H9 (cell line): ENCODE results near the gene SAMD14. TPM values are rescaled to one million over a fixed set of nuclear protein-coding genes. Genes with fewer than 3 reads are reported as not detected.

Experiments
- DNase-seq: peaks from one replicate; pipeline ENCODE4 v3.0.0-alpha.2; 2017
- H2AFZ ChIP-seq: one replicate; pipeline ENCODE4 v1.6.1; 2013; ENCODE audit warnings: mild to moderate bottlenecking, low read length, control low read depth, moderate library complexity
- H2AK5ac ChIP-seq: 2 replicates; pipeline ENCODE4 v1.6.1; 2013; ENCODE audit warnings: low read length, control low read depth, mixed read lengths; ENCODE audit not compliant: insufficient read length
- H2BK120ac ChIP-seq: one replicate; pipeline ENCODE4 v1.6.1; 2013; ENCODE audit warnings: low read depth, mild to moderate bottlenecking, low read length, control low read depth, inconsistent platforms; ENCODE audit not compliant: poor library complexity, severe bottlenecking
- H2BK12ac ChIP-seq: 2 replicates; pipeline ENCODE4 v1.6.1; 2013; ENCODE audit warnings: low read length, control low read depth, mixed read lengths, low read depth; ENCODE audit not compliant: insufficient read length
- H2BK15ac ChIP-seq: 2 replicates; pipeline ENCODE4 v1.6.1; 2013; ENCODE audit warnings: low read depth, low read length, control low read depth
- H2BK20ac ChIP-seq: one replicate; pipeline ENCODE4 v1.6.1; 2013; ENCODE audit warnings: low read depth, mild to moderate bottlenecking, low read length, control low read depth, inconsistent platforms; ENCODE audit not compliant: poor library complexity, severe bottlenecking
- H2BK5ac ChIP-seq: 2 replicates; pipeline ENCODE4 v1.6.1; 2013; ENCODE audit warnings: low read length, control low read depth, mixed read lengths; ENCODE audit not compliant: insufficient read length
- H3K14ac ChIP-seq: 2 replicates; pipeline ENCODE4 v1.6.1; 2013; ENCODE audit warnings: low read length, control low read depth; ENCODE audit not compliant: insufficient read depth
- H3K18ac ChIP-seq: 2 replicates; pipeline ENCODE4 v1.6.1; 2013; ENCODE audit warnings: low read depth, mild to moderate bottlenecking, mixed read lengths, low read length, control low read depth; ENCODE audit not compliant: insufficient read length
- H3K23ac ChIP-seq: 2 replicates; pipeline ENCODE4 v1.6.1; 2013; ENCODE audit warnings: low read length, control low read depth, mixed read lengths, low read depth; ENCODE audit not compliant: insufficient read length
- H3K23me2 ChIP-seq: 2 replicates; pipeline ENCODE4 v1.6.1; 2013; ENCODE audit warnings: low read depth, mild to moderate bottlenecking, mixed read lengths, low read length, control low read depth; ENCODE audit not compliant: insufficient read length, poor library complexity, severe bottlenecking
- H3K27ac ChIP-seq: 2 replicates; pipeline ENCODE4 v1.5.1; 2013; ENCODE audit warnings: low read length, control low read depth, mixed read lengths, low read depth; ENCODE audit not compliant: insufficient read length
- H3K27me3 ChIP-seq: 2 replicates; pipeline ENCODE4 v1.6.1; 2013; ENCODE audit warnings: low read length, control low read depth, inconsistent platforms; ENCODE audit not compliant: insufficient read depth
- H3K4ac ChIP-seq: 2 replicates; pipeline ENCODE4 v1.6.1; 2013; ENCODE audit warnings: low read depth, mild to moderate bottlenecking, control low read depth, inconsistent platforms, low read length, moderate library complexity
- H3K4me1 ChIP-seq: 2 replicates; pipeline ENCODE4 v1.6.1; 2013; ENCODE audit warnings: low read length, control low read depth, inconsistent platforms; ENCODE audit not compliant: insufficient read depth
- H3K4me2 ChIP-seq: 2 replicates; pipeline ENCODE4 v1.6.1; 2013; ENCODE audit warnings: low read length, control low read depth, mixed read lengths; ENCODE audit not compliant: insufficient read length, insufficient read depth
- H3K56ac ChIP-seq: 2 replicates; pipeline ENCODE4 v1.6.1; 2013; ENCODE audit warnings: low read depth, mild to moderate bottlenecking, mixed read lengths, low read length, control low read depth; ENCODE audit not compliant: insufficient read length
- H3K79me1 ChIP-seq: 2 replicates; pipeline ENCODE4 v1.6.1; 2013; ENCODE audit warnings: low read depth, mild to moderate bottlenecking, moderate library complexity, low read length, control low read depth, inconsistent platforms; ENCODE audit not compliant: insufficient read depth, poor library complexity, severe bottlenecking
- H3K79me2 ChIP-seq: 2 replicates; pipeline ENCODE4 v1.6.1; 2013; ENCODE audit warnings: low read length, control low read depth, inconsistent platforms; ENCODE audit not compliant: insufficient read depth
- H3K9ac ChIP-seq: 2 replicates; pipeline ENCODE4 v1.6.1; 2013; ENCODE audit warnings: low read length, control low read depth, mixed read lengths; ENCODE audit not compliant: insufficient read length; ENCODE audit errors: extremely low read depth
- H3K9me3 ChIP-seq: one replicate; pipeline ENCODE4 v1.6.1; 2013; ENCODE audit warnings: low read depth, low read length, inconsistent platforms; ENCODE audit not compliant: control insufficient read depth
- H3T11ph ChIP-seq: one replicate; pipeline ENCODE4 v1.6.1; 2013; ENCODE audit warnings: mild to moderate bottlenecking, low read length, control low read depth, inconsistent platforms
- H4K20me1 ChIP-seq: one replicate; pipeline ENCODE4 v1.6.1; 2013; ENCODE audit not compliant: control insufficient read depth, insufficient read length, insufficient read depth
- H4K5ac ChIP-seq: 2 replicates; pipeline ENCODE4 v1.6.1; 2013; ENCODE audit warnings: low read depth, mild to moderate bottlenecking, mixed read lengths, low read length, control low read depth; ENCODE audit not compliant: insufficient read length
- H4K8ac ChIP-seq: replicated peaks from 2 replicates; pipeline ENCODE4 v1.6.1; 2013; ENCODE audit warnings: low read length, control low read depth, mixed read lengths, low read depth; ENCODE audit not compliant: insufficient read length
- H4K91ac ChIP-seq: 2 replicates; pipeline ENCODE4 v1.6.1; 2013; ENCODE audit warnings: low read depth, mild to moderate bottlenecking, moderate library complexity, mixed read lengths, low read length, control low read depth; ENCODE audit not compliant: insufficient read length
- H3K27ac Mint-ChIP-seq, 3 experiments: 2 replicates in 2 of 3; 3 replicates in 1 of 3; pipeline ENCODE4 v1.8.0; 2020 to 2021; ENCODE audit warnings: mixed read lengths in 3 of 3, mild to moderate bottlenecking in 1 of 3, moderate library complexity in 1 of 3
- H3K27me3 Mint-ChIP-seq: 2 replicates; pipeline ENCODE4 v1.8.0; 2021; ENCODE audit warnings: low read depth, mild to moderate bottlenecking, moderate library complexity, mixed read lengths
- H3K36me3 Mint-ChIP-seq, 3 experiments: 2 replicates in 2 of 3; 3 replicates in 1 of 3; pipeline ENCODE4 v1.8.0; 2020 to 2021; ENCODE audit warnings: low read depth in 3 of 3, mixed read lengths in 3 of 3; ENCODE audit not compliant: insufficient read depth in 1 of 3
- H3K4me1 Mint-ChIP-seq, 2 experiments: 2 replicates each; pipeline ENCODE4 v1.8.0; 2020; ENCODE audit warnings: mixed read lengths in 2 of 2
- H3K4me3 Mint-ChIP-seq, 2 experiments: 2 replicates in 1 of 2; 3 replicates in 1 of 2; pipeline ENCODE4 v1.8.0; 2020 to 2021; ENCODE audit warnings: mild to moderate bottlenecking in 2 of 2, mixed read lengths in 2 of 2, moderate library complexity in 1 of 2
- H3K9me3 Mint-ChIP-seq, 2 experiments: 2 replicates in 1 of 2; 3 replicates in 1 of 2; pipeline ENCODE4 v1.8.0; 2020; ENCODE audit warnings: mild to moderate bottlenecking in 2 of 2, mixed read lengths in 2 of 2, moderate library complexity in 1 of 2
- WGBS: extraction: QIAGEN DNeasy Blood & Tissue Kit; methylation state at CpG from one replicate; pipeline ENCODE4 v1.1.7; 2013; ENCODE audit warnings: missing lambda C conversion rate, low lambda C conversion rate, mixed read lengths; ENCODE audit not compliant: insufficient read length; ENCODE audit errors: extremely low coverage; 5-methylcytosine and 5-hydroxymethylcytosine counted together
- total RNA-seq: library from RNA; stranded (reverse); gene quantifications from 2 replicates; pipeline ENCODE4 v1.2.1, GENCODE V29; 2021
- TF ChIP-seq, protein P1 (sequence below): fragments of 200-600 bp; sonication (generic); conservative IDR thresholded peaks from 3 replicates; pipeline ENCODE4 v1.8.0; 2021; ENCODE audit warnings: antibody characterized with exemption, mild to moderate bottlenecking

The SAMD14 gene
- total RNA-seq, 1 experiment from 2014 or later = 5.9 TPM

DNA sequence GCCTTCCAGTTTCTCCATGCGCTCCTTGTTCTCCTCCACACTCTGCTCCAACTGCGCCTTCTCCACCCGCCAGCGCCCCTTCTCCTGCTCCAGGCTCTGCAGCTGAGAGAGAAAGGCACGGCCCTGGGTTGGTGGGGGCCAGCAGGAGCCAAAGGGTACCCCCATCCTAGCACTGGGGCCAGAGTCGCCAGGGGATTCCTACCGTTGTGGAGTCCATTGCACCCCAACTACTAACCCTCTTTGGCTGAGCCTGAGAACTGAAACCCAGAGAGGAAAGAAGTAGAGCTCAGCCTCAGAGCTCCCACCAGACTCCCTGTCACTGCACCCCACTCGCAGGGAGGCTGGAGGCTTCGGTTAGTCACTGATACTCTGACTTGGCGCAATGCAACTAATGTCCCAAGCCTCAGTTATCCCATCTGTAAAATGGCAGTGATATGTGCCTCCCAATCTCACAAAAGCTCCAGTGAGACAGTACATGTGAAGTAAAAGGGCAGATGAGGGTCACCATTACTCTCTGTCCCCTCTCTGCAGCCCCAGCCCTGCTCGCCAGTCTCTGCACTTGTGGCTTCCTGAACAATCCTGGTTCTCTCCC is 6.2 kb upstream of the SAMD14 start:
- peaks cover 2% of the 10 kb centered on the region for H4K20me1 ChIP-seq
- H3K9me3 Mint-ChIP-seq = no peaks in the 10 kb centered on the region; a peak in 1 of 5 replicates
- WGBS = no CpG with 5 or more reads among the region's 11 CpGs
- H4K91ac ChIP-seq = no peak overlapping the region
- no peak overlapping the region for H2BK12ac ChIP-seq
- H2BK20ac ChIP-seq = no peak overlapping the region
- no peak overlapping the region for H2AFZ ChIP-seq
- H3K23me2 ChIP-seq = no peaks in the 10 kb centered on the region
- no peak overlapping the region for H3K4ac ChIP-seq
- H3K4me1 ChIP-seq = no peaks in the 10 kb centered on the region; the same call in 1 of the 2 replicates
- peaks cover 16 to 52% (median 46%) of the 10 kb centered on the region in 3 experiments; a peak in 6 of 7 replicates for H3K36me3 Mint-ChIP-seq
- H3K14ac ChIP-seq = no peak overlapping the region
- H3K27me3 Mint-ChIP-seq = peaks cover 14% of the 10 kb centered on the region
- no peak overlapping the region for H3K27ac ChIP-seq
- no peak overlapping the region for H2BK120ac ChIP-seq
- no peak overlapping the region for H3K4me2 ChIP-seq
- no peaks in the 10 kb centered on the region for H3K79me2 ChIP-seq
- no peak overlapping the region for H4K8ac ChIP-seq
- H3K27me3 ChIP-seq = no peaks in the 10 kb centered on the region; the same call in 1 of the 2 replicates
- peaks cover 20 to 35% of the 10 kb centered on the region in 2 experiments for H3K4me1 Mint-ChIP-seq
- H2BK5ac ChIP-seq = no peak overlapping the region
- H2BK15ac ChIP-seq = no peak overlapping the region
- TF ChIP-seq, protein P1, sequence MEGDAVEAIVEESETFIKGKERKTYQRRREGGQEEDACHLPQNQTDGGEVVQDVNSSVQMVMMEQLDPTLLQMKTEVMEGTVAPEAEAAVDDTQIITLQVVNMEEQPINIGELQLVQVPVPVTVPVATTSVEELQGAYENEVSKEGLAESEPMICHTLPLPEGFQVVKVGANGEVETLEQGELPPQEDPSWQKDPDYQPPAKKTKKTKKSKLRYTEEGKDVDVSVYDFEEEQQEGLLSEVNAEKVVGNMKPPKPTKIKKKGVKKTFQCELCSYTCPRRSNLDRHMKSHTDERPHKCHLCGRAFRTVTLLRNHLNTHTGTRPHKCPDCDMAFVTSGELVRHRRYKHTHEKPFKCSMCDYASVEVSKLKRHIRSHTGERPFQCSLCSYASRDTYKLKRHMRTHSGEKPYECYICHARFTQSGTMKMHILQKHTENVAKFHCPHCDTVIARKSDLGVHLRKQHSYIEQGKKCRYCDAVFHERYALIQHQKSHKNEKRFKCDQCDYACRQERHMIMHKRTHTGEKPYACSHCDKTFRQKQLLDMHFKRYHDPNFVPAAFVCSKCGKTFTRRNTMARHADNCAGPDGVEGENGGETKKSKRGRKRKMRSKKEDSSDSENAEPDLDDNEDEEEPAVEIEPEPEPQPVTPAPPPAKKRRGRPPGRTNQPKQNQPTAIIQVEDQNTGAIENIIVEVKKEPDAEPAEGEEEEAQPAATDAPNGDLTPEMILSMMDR = no peak
- peak overlapping the region in 1 of 3 experiments; percentile 92; a peak in 1 of 7 replicates for H3K27ac Mint-ChIP-seq
- no peaks in the 10 kb centered on the region for H3K9me3 ChIP-seq
- H3T11ph ChIP-seq = no peak overlapping the region
- H3K23ac ChIP-seq = no peak overlapping the region
- no peak overlapping the region for H3K9ac ChIP-seq
- no peaks in the 10 kb centered on the region for H3K79me1 ChIP-seq
- no peak overlapping the region for H3K56ac ChIP-seq
- DNase-seq = no peak
- H3K18ac ChIP-seq = no peak overlapping the region
- H4K5ac ChIP-seq = no peak overlapping the region
- H3K4me3 Mint-ChIP-seq = no peak overlapping the region
- H2AK5ac ChIP-seq = no peak overlapping the region
